ENCODE data around the gene RYR2. TPM values are rescaled to one million over a fixed set of nuclear protein-coding genes. Genes with fewer than 3 reads are reported as not detected.

Gene RYR2
- total RNA-seq, 1 donor from 2014 or later = 4.8 TPM

DNA sequence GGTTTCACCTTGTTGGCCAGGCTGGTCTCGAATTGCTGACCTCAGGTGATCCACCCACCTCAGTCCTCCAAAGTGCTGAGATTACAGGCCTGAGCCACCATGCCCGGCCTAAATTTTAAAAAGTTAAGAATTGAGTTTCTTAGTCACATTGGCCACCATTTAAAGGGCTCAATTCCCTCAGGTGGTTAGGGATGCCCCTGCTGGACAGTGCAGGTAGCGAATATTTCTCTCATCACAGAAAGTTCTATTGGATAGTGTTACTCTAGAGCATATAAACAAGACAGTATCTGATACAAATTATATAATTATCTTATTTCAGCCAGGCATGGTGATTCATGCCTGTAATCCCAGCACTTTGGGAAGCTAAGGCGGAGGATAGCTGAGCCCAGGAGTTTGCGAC lies 528.5 kb downstream of the RYR2 start:
- Histone ChIP-seq H3K27me3 (ENCODE audit: low read depth) (no peaks in the 10 kb centered on the region), H3K4me1 (no peaks in the 10 kb centered on the region), H3K9me3 (peaks cover 5% of the 10 kb centered on the region), H3K4me3 (no peak overlapping the region), H3K27ac (no peak overlapping the region), H3K36me3 (no peaks in the 10 kb centered on the region)
- TF ChIP-seq, protein P1, sequence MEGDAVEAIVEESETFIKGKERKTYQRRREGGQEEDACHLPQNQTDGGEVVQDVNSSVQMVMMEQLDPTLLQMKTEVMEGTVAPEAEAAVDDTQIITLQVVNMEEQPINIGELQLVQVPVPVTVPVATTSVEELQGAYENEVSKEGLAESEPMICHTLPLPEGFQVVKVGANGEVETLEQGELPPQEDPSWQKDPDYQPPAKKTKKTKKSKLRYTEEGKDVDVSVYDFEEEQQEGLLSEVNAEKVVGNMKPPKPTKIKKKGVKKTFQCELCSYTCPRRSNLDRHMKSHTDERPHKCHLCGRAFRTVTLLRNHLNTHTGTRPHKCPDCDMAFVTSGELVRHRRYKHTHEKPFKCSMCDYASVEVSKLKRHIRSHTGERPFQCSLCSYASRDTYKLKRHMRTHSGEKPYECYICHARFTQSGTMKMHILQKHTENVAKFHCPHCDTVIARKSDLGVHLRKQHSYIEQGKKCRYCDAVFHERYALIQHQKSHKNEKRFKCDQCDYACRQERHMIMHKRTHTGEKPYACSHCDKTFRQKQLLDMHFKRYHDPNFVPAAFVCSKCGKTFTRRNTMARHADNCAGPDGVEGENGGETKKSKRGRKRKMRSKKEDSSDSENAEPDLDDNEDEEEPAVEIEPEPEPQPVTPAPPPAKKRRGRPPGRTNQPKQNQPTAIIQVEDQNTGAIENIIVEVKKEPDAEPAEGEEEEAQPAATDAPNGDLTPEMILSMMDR (IDR thresholded peaks at IDR 0.05) = peak; percentile 12
- intact Hi-C loops (cut with DNase I) = no loop called here
- DNase-seq (no peak), ATAC-seq (no peak)

DNA sequence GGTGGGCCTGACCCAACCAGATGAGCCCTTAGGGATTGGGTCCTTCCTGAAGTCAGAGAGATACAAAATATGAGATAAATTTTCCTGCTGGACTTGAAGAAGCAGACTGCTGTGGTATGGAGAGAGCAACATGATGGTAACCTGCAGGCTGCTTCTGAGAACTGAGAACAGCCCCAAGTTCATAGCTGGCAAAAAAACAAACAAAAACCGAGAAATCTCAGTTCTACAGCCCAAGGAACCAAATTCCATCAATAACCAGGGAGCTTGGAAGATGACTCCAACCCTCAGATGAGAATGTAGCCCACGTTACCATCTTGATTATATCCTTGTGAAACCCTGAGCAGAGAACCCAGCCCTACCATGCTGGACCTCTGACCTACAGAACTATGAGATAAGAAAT lies 532.6 kb downstream of the RYR2 start:
- Histone ChIP-seq H3K9me3 (peaks cover 8% of the 10 kb centered on the region), H3K4me3 (no peak overlapping the region), H3K27ac (no peak overlapping the region), H3K4me1 (no peaks in the 10 kb centered on the region), H3K27me3 (ENCODE audit: low read depth) (no peaks in the 10 kb centered on the region), H3K36me3 (no peaks in the 10 kb centered on the region)
- ATAC-seq (no peak), DNase-seq (no peak)
- TF ChIP-seq, protein P1 (IDR thresholded peaks at IDR 0.05) = no peak
- intact Hi-C loops (cut with DNase I) = no loop called here

DNA sequence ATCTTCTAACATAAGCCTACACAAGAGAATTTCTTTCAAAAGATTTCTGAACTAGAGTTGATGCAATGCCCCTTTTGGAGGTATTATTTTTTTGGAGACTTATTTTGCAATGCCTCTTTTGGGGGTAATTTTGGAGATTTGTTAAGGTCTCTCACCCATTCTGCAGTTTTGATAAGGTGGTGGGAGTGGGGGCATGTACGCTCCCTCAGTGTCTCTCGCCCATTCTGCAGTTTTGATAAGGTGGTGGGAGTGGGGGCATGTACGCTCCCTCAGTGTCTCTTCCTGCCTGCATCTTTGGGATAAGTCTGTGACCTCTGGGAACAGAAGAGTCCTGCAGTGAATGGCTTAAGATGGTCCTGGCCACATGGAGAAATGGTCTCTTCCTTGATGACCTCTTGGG lies 536.6 kb downstream of the RYR2 start:
- H3K4me1 ChIP-seq = no peaks in the 10 kb centered on the region
- no peak overlapping the region for H3K4me3 ChIP-seq
- intact Hi-C loops (cut with DNase I) = no loop called here
- no peaks in the 10 kb centered on the region for H3K27me3 ChIP-seq (ENCODE audit: low read depth)
- no peaks in the 10 kb centered on the region for H3K36me3 ChIP-seq
- H3K9me3 ChIP-seq = peaks cover 8% of the 10 kb centered on the region
- TF ChIP-seq, protein P1 (IDR thresholded peaks at IDR 0.05) = no peak
- H3K27ac ChIP-seq = no peak overlapping the region
- DNase-seq = no peak
- ATAC-seq = no peak

DNA sequence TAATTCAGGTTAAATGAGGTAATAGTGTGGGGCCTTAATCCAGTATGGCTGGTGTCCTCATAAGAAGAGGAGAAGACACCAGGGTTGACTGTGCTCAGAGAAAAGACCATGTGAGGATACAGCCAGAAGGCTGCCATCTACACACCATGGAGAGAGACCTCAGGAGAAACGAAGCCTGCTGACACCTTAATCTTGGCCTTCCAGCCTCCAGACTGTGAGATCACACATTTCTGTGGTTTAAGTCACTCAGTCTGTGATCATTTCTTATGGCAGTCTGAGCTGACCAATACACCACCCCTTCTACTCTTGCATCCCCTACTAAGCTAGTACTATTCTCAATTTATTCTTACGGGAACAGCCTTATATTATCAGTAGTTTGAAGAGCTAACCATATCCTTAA lies 538.7 kb downstream of the RYR2 start:
- H3K36me3 ChIP-seq = no peaks in the 10 kb centered on the region
- no peaks in the 10 kb centered on the region for H3K27me3 ChIP-seq (ENCODE audit: low read depth)
- TF ChIP-seq, protein P1 (IDR thresholded peaks at IDR 0.05) = no peak
- peaks cover 1% of the 10 kb centered on the region for H3K9me3 ChIP-seq
- no peak overlapping the region for H3K4me3 ChIP-seq
- no peak overlapping the region for H3K27ac ChIP-seq
- DNase-seq = no peak
- H3K4me1 ChIP-seq = no peaks in the 10 kb centered on the region
- intact Hi-C loops (cut with DNase I) = no loop called here
- ATAC-seq = no peak

DNA sequence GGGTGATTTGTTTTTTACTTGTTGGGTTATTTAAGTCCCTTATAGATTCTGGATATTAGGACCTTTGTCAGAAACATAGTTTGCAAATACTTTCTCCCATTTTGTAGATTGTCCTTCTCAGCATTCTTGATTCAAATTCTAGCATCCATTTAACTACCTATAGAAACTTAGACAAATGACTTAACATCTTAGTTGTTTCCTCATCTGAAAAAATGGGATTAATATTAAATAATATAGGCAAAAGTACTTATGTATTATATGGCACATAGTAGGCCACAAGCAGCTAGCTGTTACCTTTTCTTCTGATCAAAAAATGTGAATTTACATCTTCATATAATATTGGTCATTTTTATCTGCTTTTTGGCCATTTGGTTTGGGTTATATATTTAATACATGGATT lies 541.3 kb downstream of the RYR2 start:
- DNase-seq (no peak), ATAC-seq (no peak)
- intact Hi-C loops (cut with DNase I) = no loop called here
- no peaks in the 10 kb centered on the region for H3K9me3 ChIP-seq
- H3K27ac ChIP-seq = no peak overlapping the region
- H3K27me3 ChIP-seq (ENCODE audit: low read depth) = no peaks in the 10 kb centered on the region
- H3K4me3 ChIP-seq = no peak overlapping the region
- TF ChIP-seq, protein P1 (IDR thresholded peaks at IDR 0.05) = no peak
- no peaks in the 10 kb centered on the region for H3K36me3 ChIP-seq
- H3K4me1 ChIP-seq = no peaks in the 10 kb centered on the region

DNA sequence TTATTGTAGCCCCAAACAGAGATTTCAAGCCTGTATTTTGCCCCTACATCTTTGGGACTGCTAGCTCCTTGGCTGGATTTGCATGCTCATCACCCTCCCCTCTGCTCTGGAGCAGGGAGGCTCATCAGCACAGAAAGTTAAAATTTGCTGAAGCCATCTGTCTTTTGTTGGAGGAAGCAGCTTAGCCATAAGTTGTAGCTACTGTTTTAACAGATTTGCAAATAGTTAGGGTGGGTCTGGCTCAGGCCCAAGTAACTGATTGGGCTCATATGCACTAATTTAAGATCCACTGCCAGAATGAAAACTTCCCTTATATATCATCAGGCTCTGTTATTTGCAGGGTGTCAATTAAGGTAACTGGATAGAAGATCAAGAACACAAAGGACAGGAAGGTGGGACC lies 541.8 kb downstream of the RYR2 start:
- DNase-seq (no peak), ATAC-seq (no peak)
- no peaks in the 10 kb centered on the region for H3K36me3 ChIP-seq
- no peaks in the 10 kb centered on the region for H3K4me1 ChIP-seq
- no peaks in the 10 kb centered on the region for H3K27me3 ChIP-seq (ENCODE audit: low read depth)
- intact Hi-C loops (cut with DNase I) = no loop called here
- no peak overlapping the region for H3K4me3 ChIP-seq
- TF ChIP-seq, protein P1 (IDR thresholded peaks at IDR 0.05) = no peak
- H3K9me3 ChIP-seq = no peaks in the 10 kb centered on the region
- H3K27ac ChIP-seq = no peak overlapping the region

Data from lower lobe of right lung (tissue), 2 donors.